HCT116 (cell line): Measurements from ENCODE around the gene KDM6B. TPM values are rescaled to one million over a fixed set of nuclear protein-coding genes. Genes with fewer than 3 reads are reported as not detected.

Experiments used
- ATAC-seq: fragments of 200-7000 bp; cut with Tn5 transposase; 2 replicates; pipeline ENCODE4 v1.9.1; 2020; ENCODE audit warnings: mild to moderate bottlenecking, moderate library complexity
- BruUV-seq: library from RNA; stranded (reverse); fragments of 400-500 nt; replicated peaks from 2 replicates; lab custom pipeline; 2021; lab: Mats Ljungman, UMichigan
- CTCF ChIA-PET: fragments of 300-600 bp; sonication (Branson Sonifier 250); formaldehyde crosslinking; loops from one replicate; lab custom pipeline; 2021; ENCODE audit warnings: antibody characterized with exemption; lab: Charles Lee
- POLR2A ChIA-PET: fragments of 300-600, 350-600 bp; sonication (Branson Sonifier 250); formaldehyde crosslinking; loops from one replicate; lab custom pipeline; 2021; ENCODE audit warnings: antibody characterized with exemption; lab: Charles Lee
- RAD21 ChIA-PET, 2 experiments: fragments of 300-600 bp; sonication (Branson Sonifier 250); formaldehyde crosslinking; loops; one replicate each; lab custom pipeline; 2023; ENCODE audit warnings: low total read pairs in 2 of 2; ENCODE audit not compliant: uncharacterized antibody in 2 of 2, unreplicated experiment in 2 of 2, low non-redundant PET in 1 of 2; lab: Charles Lee
- DNase-seq: peaks from one replicate; pipeline ENCODE4 v3.0.0-alpha.2; 2010; ENCODE audit warnings: low read depth, low spot score
- H2AFZ ChIP-seq: fragments of 200-600 bp; shearing (Covaris generic), sonication (generic); 2 replicates; pipeline ENCODE4 v1.6.1; 2017; ENCODE audit warnings: low read depth, mixed run types, mixed read lengths, antibody characterized with exemption, low read length; ENCODE audit not compliant: poor library complexity, severe bottlenecking
- H3K27ac ChIP-seq: 2 replicates; pipeline ENCODE4 v1.5.1; 2012; ENCODE audit warnings: low read depth, low read length
- H3K27me3 ChIP-seq: fragments of 200-600 bp; sonication (generic); 2 replicates; pipeline ENCODE4 v1.6.1; 2016; ENCODE audit warnings: mixed run types, low read length, mixed read lengths; ENCODE audit not compliant: insufficient read depth
- H3K36me3 ChIP-seq, 2 experiments: fragments of 200-500 bp in 1 of 2; fragments of 200-600 bp in 1 of 2; sonication (Bioruptor generic) in 1 of 2; sonication (generic) in 1 of 2; 2 replicates each; pipeline versions ENCODE4 v1.5.1 to v1.6.1; 2014 to 2016; ENCODE audit warnings: low read length in 2 of 2, inconsistent platforms in 1 of 2, mixed read lengths in 1 of 2, mixed run types in 1 of 2; ENCODE audit not compliant: insufficient read depth in 2 of 2, control insufficient read depth in 1 of 2
- H3K4me1 ChIP-seq, 2 experiments: fragments of 200-600 bp in 1 of 2; sonication (generic) in 1 of 2; 2 replicates each; pipeline versions ENCODE4 v1.5.1 to v1.6.1; 2012 to 2017; ENCODE audit warnings: low read length in 2 of 2, inconsistent platforms in 1 of 2, mild to moderate bottlenecking in 1 of 2, mixed read lengths in 1 of 2, mixed run types in 1 of 2, moderate library complexity in 1 of 2; ENCODE audit not compliant: insufficient read depth in 2 of 2, control insufficient read depth in 1 of 2
- H3K4me2 ChIP-seq: fragments of 200-600 bp; sonication (generic); 2 replicates; pipeline ENCODE4 v1.6.1; 2017; ENCODE audit warnings: mixed run types, low read length, mixed read lengths
- H3K4me3 ChIP-seq, 2 experiments: fragments of 200-600 bp in 1 of 2; sonication (generic) in 1 of 2; replicated peaks in 1 of 2; 2 replicates each; pipeline ENCODE4 v1.5.1; 2011 to 2016; ENCODE audit warnings: low read length in 2 of 2, control low read depth in 1 of 2, low read depth in 1 of 2, mild to moderate bottlenecking in 1 of 2, mixed read lengths in 1 of 2, mixed run types in 1 of 2
- H3K79me2 ChIP-seq: fragments of 200-600 bp; sonication (generic); 2 replicates; pipeline ENCODE4 v1.6.1; 2017; ENCODE audit warnings: mild to moderate bottlenecking, mixed run types, low read length, moderate library complexity, mixed read lengths; ENCODE audit not compliant: insufficient read depth
- H3K9ac ChIP-seq: fragments of 200-600 bp; sonication (generic); 2 replicates; pipeline ENCODE4 v1.6.1; 2016; ENCODE audit warnings: low read length, mixed read lengths
- H3K9me2 ChIP-seq: fragments of 200-600 bp; sonication (generic), shearing (Covaris generic); 2 replicates; pipeline ENCODE4 v1.6.1; 2017; ENCODE audit warnings: mixed run types, mild to moderate bottlenecking, moderate library complexity; ENCODE audit not compliant: insufficient read depth
- H3K9me3 ChIP-seq, 2 experiments: fragments of 200-500 bp in 1 of 2; fragments of 200-600 bp in 1 of 2; sonication (Bioruptor generic) in 1 of 2; sonication (generic) in 1 of 2; 2 replicates each; pipeline ENCODE4 v1.6.1; 2014 to 2017; ENCODE audit warnings: low read length in 2 of 2, mixed read lengths in 2 of 2, inconsistent platforms in 1 of 2, low read depth in 1 of 2, mild to moderate bottlenecking in 1 of 2, mixed run types in 1 of 2, moderate library complexity in 1 of 2; ENCODE audit not compliant: control insufficient read depth in 1 of 2, insufficient read depth in 1 of 2
- H4K20me1 ChIP-seq: fragments of 200-600 bp; sonication (generic), shearing (Covaris generic); 2 replicates; pipeline ENCODE4 v1.6.1; 2017; ENCODE audit warnings: mixed run types, mild to moderate bottlenecking, moderate library complexity; ENCODE audit not compliant: insufficient read depth
- CTCF ChIP-seq, 3 experiments: fragments of 200-600 bp in 1 of 3; sonication (generic) in 1 of 3; IDR thresholded peaks in 2 of 3; conservative IDR thresholded peaks in 1 of 3; 2 replicates each; pipeline ENCODE4 v1.5.1; 2012 to 2017; ENCODE audit warnings: low read depth in 2 of 3, low read length in 2 of 3, antibody characterized with exemption in 1 of 3, borderline replicate concordance in 1 of 3, control low read depth in 1 of 3, mild to moderate bottlenecking in 1 of 3, mixed read lengths in 1 of 3, mixed run types in 1 of 3, moderate library complexity in 1 of 3; ENCODE audit not compliant: insufficient read depth in 1 of 3
- ELF1 ChIP-seq: IDR thresholded peaks from 2 replicates; pipeline ENCODE4 v1.6.1; 2012; ENCODE audit warnings: low read depth, borderline replicate concordance
- JUND ChIP-seq: IDR thresholded peaks from 2 replicates; pipeline ENCODE4 v1.6.1; 2012
- POLR2A ChIP-seq: IDR thresholded peaks from 2 replicates; pipeline ENCODE4 v1.7.0; 2011; ENCODE audit warnings: borderline replicate concordance; ENCODE audit not compliant: insufficient read depth, insufficient read length; ENCODE audit errors: extremely low read depth
- POLR2AphosphoS5 ChIP-seq: IDR thresholded peaks from 2 replicates; pipeline ENCODE4 v1.6.1; 2011; ENCODE audit warnings: mild to moderate bottlenecking, low read depth, low read length, moderate library complexity
- SRF ChIP-seq: IDR thresholded peaks from 2 replicates; pipeline ENCODE4 v1.6.1; 2012; ENCODE audit warnings: low read depth
- YY1 ChIP-seq: IDR thresholded peaks from 2 replicates; pipeline ENCODE4 v1.6.1; 2011; ENCODE audit warnings: low read length, low read depth, moderate library complexity, mild to moderate bottlenecking; ENCODE audit not compliant: insufficient replicate concordance; ENCODE audit errors: extremely low read depth
- ZFX ChIP-seq: fragments of 450-650 bp; IDR thresholded peaks from 2 replicates; pipeline ENCODE4 v1.6.1; 2017
- intact Hi-C: fragments of 100-400 bp; cut with micrococcal nuclease; formaldehyde crosslinking; loops from 2 replicates; pipeline ENCODE4 v1.10.0; 2022
- total RNA-seq: library from RNA; stranded (reverse); gene quantifications from one replicate; pipeline ENCODE4 v1.2.1, GENCODE V29; 2021; ENCODE audit not compliant: unreplicated experiment

Gene KDM6B
- total RNA-seq, 1 experiment from 2014 or later = 42.1 TPM

- no peaks in the 10 kb centered on the region for H3K9me3 ChIP-seq
- H3K9ac ChIP-seq = no peak overlapping the region
- H3K36me3 ChIP-seq = no peaks in the 10 kb centered on the region
- no TSS peak for BruUV-seq
- no peaks in the 10 kb centered on the region for H3K27me3 ChIP-seq
- H3K4me2 ChIP-seq = no peak overlapping the region
- ChIA-PET RAD21 (no interaction called here), CTCF (no interaction called here), POLR2A (no interaction called here)
- no peaks in the 10 kb centered on the region for H4K20me1 ChIP-seq
- peaks cover 9 to 24% of the 10 kb centered on the region in 2 experiments for H3K4me1 ChIP-seq
- H2AFZ ChIP-seq = no peak overlapping the region
- H3K27ac ChIP-seq = no peak overlapping the region
- no peak overlapping the region for H3K4me3 ChIP-seq
- intact Hi-C loops = no loop called here
- TF ChIP-seq JUND (no peak), CTCF (IDR thresholded peaks at IDR 0.05 in 2 of 3, conservative IDR thresholded peaks at IDR 0.05 in 1 of 3; ENCODE audit: borderline replicate concordance in 1 of 3, insufficient read depth in 1 of 3, low read depth in 2 of 3, low read length in 2 of 3) (no peak), POLR2AphosphoS5 (no peak)
- no peaks in the 10 kb centered on the region for H3K79me2 ChIP-seq
- H3K9me2 ChIP-seq = no peaks in the 10 kb centered on the region
- ATAC-seq = no peak
- no peak for DNase-seq
Measured at GRCh38 chr17:7806587-7806986, 27.4 kb upstream of the KDM6B start.

DNA sequence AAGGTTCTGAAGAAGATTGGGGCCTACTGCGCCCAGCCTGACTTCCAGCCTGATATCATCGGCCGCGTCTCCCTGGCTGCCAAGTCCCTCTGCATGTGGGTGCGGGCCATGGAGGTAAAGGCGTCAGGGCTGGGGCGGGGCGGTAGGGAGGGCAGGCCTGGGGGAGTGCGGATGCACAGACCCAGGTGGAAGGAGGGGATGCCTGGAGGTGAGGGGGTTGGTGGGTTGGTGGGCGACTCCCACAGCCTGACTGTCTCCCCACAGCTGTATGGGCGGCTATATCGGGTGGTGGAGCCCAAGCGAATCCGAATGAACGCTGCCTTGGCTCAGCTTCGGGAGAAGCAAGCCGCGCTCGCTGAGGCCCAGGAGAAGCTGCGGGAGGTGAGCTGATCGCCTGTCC is 26.8 kb upstream of the KDM6B start:
- no peak overlapping the region for H3K4me2 ChIP-seq
- H3K36me3 ChIP-seq = no peaks in the 10 kb centered on the region
- H2AFZ ChIP-seq = no peak overlapping the region
- CTCF ChIA-PET = no interaction called here
- intact Hi-C loops = no loop called here
- BruUV-seq = no TSS peak
- H3K9me3 ChIP-seq = no peaks in the 10 kb centered on the region
- no peaks in the 10 kb centered on the region for H3K9me2 ChIP-seq
- no peak overlapping the region for H3K9ac ChIP-seq
- DNase-seq = no peak
- no peak for ATAC-seq
- RAD21 ChIA-PET = no interaction called here
- POLR2A ChIA-PET = no interaction called here
- H3K27ac ChIP-seq = no peak overlapping the region
- H3K79me2 ChIP-seq = no peaks in the 10 kb centered on the region
- H3K4me3 ChIP-seq = no peak overlapping the region
- TF ChIP-seq ELF1 (no peak), YY1 (no peak), POLR2A (no peak), ZFX (no peak), SRF (no peak)
- peaks cover 9 to 24% of the 10 kb centered on the region in 2 experiments for H3K4me1 ChIP-seq
- no peaks in the 10 kb centered on the region for H3K27me3 ChIP-seq
- H4K20me1 ChIP-seq = no peaks in the 10 kb centered on the region
